ENCODE data around the gene CLPSL1. TPM values are rescaled to one million over a fixed set of nuclear protein-coding genes. Genes with fewer than 3 reads are reported as not detected.

Gene CLPSL1
- total and polyA plus RNA-seq, 2 of the 4 experiments (the other 2 are of a cell fraction), result not detected

GRCh38 chr6:35736253-35736894, 44.4 kb upstream of the CLPSL1 start:
- Histone ChIP-seq H2BK120ac (ENCODE audit: low read depth, low read length) (no peak overlapping the region), H4K5ac (ENCODE audit: low read depth, low read length) (no peak overlapping the region), H3K23ac (ENCODE audit: low read depth, low read length) (no peak overlapping the region), H3K9ac (ENCODE audit: low read depth, low read length) (no peak overlapping the region), H3K9me3 (ENCODE audit: control insufficient read depth, insufficient read depth, low read length) (no peaks in the 10 kb centered on the region), H4K8ac (ENCODE audit: low read depth in 2 of 2, low read length in 2 of 2) (no peak overlapping the region), H3K14ac (replicated peaks; ENCODE audit: low read depth, low read length) (no peak overlapping the region), H2AFZ (replicated peaks; ENCODE audit: low read length, poor library complexity) (peak overlapping the region; percentile 67), H3K18ac (ENCODE audit: low read depth, low read length) (no peak overlapping the region), H3K27me3 (ENCODE audit: control insufficient read depth, insufficient read depth, low read length) (no peaks in the 10 kb centered on the region; the same call in 1 of the 2 replicates), H3K4me3 (ENCODE audit: insufficient read depth, low read depth, low read length) (no peak overlapping the region), H2BK15ac (ENCODE audit: low read depth, low read length) (no peak overlapping the region), H3K9me1 (ENCODE audit: insufficient read depth, low read length) (peaks cover 2% of the 10 kb centered on the region; the same call in 1 of the 2 replicates), H2AK5ac (ENCODE audit: low read depth, low read length) (no peak overlapping the region), H3K27ac (ENCODE audit: insufficient read depth, low read length) (no peak overlapping the region), H4K91ac (ENCODE audit: insufficient read depth, low read depth, low read length) (no peak overlapping the region), H2BK5ac (ENCODE audit: low read depth, low read length, poor library complexity, severe bottlenecking) (no peak overlapping the region), H2BK20ac (ENCODE audit: low read depth, low read length) (no peak overlapping the region), H3K4ac (ENCODE audit: low read depth, low read length) (no peak overlapping the region), H2AK9ac (replicated peaks; ENCODE audit: low read depth, low read length, poor library complexity) (peak overlapping the region; percentile 55), H3K79me1 (ENCODE audit: low read depth in 1 of 2, low read length in 2 of 2) (no peaks in the 10 kb centered on the region), H4K20me1 (ENCODE audit: insufficient read depth, low read length) (no peaks in the 10 kb centered on the region), H3K56ac (ENCODE audit: extremely low read depth, insufficient read depth, low read length) (no peak overlapping the region; the same call in 1 of the 2 replicates), H3K36me3 (ENCODE audit: control insufficient read depth, insufficient read depth, low read length) (no peaks in the 10 kb centered on the region), H3K4me2 (ENCODE audit: low read depth, low read length) (no peak overlapping the region), H3K4me1 (ENCODE audit: control insufficient read depth, insufficient read depth, low read length) (no peaks in the 10 kb centered on the region)
- BruUV-seq (replicated peaks), result no TSS peak
- in situ Hi-C loops (cut with MboI; ENCODE audit: low sequenced_read_pairs) (loop anchor here (5.0 to 25.0 kb wide), 3 partner anchors 154 to 424 kb away; no protein-coding TSS in a partner anchor), dilution Hi-C loops (cut with HindIII; ENCODE audit: low sequenced_read_pairs, unreplicated experiment) (no loop called here), intact Hi-C loops (cut with micrococcal nuclease) (loop anchor here (2.0 kb wide), 1 partner anchor 52 kb away; no protein-coding TSS in a partner anchor)
- TF ChIP-seq RAD21 (IDR thresholded peaks at IDR 0.05; ENCODE audit: low read length) (peak; percentile 90), POLR2A (IDR thresholded peaks at IDR 0.05; ENCODE audit: low read depth, low read length) (peak; percentile 36; the same call in 1 of the 2 replicates), NFE2L2 (IDR thresholded peaks at IDR 0.05; ENCODE audit: low read depth, low read length) (no peak), BHLHE40 (IDR thresholded peaks at IDR 0.05; ENCODE audit: low read depth, low read length) (no peak), MAFK (IDR thresholded peaks at IDR 0.05; ENCODE audit: low read depth, low read length) (no peak), CTCF (conservative IDR thresholded peaks at IDR 0.05; ENCODE audit: low read depth, low read length) (peak; percentile 89), SMC3 (IDR thresholded peaks at IDR 0.05; ENCODE audit: low read depth, low read length) (peak; percentile 79), MAZ (IDR thresholded peaks at IDR 0.05; ENCODE audit: borderline replicate concordance, low read depth, low read length) (peak; percentile 39), USF2 (IDR thresholded peaks at IDR 0.05; ENCODE audit: low read depth, low read length) (no peak), FOS (IDR thresholded peaks at IDR 0.05; ENCODE audit: low read depth, low read length) (no peak)
- WGBS, 2 experiments (ENCODE audit: extremely low coverage in 2 of 2, insufficient read length in 1 of 2), result no CpG with 5 or more reads among the region's 8 CpGs
- DNase-seq (peak; percentile 37), ATAC-seq (ENCODE audit: low read depth) (no peak)
- ChIA-PET CTCF (interaction anchor here (0.5 to 2.1 kb wide), 15 partner anchors 94 to 413 kb away, joined by 3 to 12 read pairs (median 4); no protein-coding TSS in a partner anchor), POLR2A (ENCODE audit: unreplicated experiment) (no interaction called here)
